ENCODE results near the gene AHCYL2. TPM values are rescaled to one million over a fixed set of nuclear protein-coding genes. Genes with fewer than 3 reads are reported as not detected.
"Not testable (repeated sequence)": the region's sequence is repeated elsewhere in the genome, so short reads cannot be mapped to it uniquely, and the experiment has no call there.

The AHCYL2 gene
- polyA plus RNA-seq, 3 donors = 25.6 to 35.0 (median 26.5) TPM

GRCh38 chr7:129389829-129390228 is 165.0 kb downstream of the AHCYL2 start:
- no peak for DNase-seq (ENCODE audit: extremely low read depth in 1 of 11, low read depth in 9 of 11, low spot score in 4 of 11)

- DNase-seq (ENCODE audit: extremely low read depth in 1 of 11, low read depth in 9 of 11, low spot score in 4 of 11) = no peak
Observed at GRCh38 chr7:129390314-129390713, 165.5 kb downstream of the AHCYL2 start.

- DNase-seq (ENCODE audit: extremely low read depth in 1 of 11, low read depth in 9 of 11, low spot score in 4 of 11) = no peak
Observed at GRCh38 chr7:129391546-129392171, 166.8 kb downstream of the AHCYL2 start.

DNA sequence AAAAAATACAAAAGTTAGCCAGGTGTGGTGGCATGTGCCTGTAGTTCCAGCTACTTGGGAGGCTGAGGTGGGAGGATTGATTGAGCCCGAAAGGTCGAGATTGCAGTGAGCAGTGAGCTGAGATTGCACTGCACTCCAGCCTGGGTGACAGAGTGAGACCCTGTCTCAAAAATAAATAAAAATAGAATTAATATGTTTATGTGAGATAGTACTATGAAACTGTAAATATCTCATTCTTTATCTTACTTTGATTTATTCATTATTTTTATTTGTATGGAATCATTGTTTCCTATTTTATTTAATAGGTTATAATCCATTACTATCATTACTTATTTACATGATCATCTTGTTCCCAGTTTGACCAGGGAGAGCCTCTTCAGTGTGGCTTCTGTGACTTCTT is 168.4 kb downstream of the AHCYL2 start:
- no peak for DNase-seq (ENCODE audit: extremely low read depth in 1 of 11, low read depth in 9 of 11, low spot score in 4 of 11)

DNA sequence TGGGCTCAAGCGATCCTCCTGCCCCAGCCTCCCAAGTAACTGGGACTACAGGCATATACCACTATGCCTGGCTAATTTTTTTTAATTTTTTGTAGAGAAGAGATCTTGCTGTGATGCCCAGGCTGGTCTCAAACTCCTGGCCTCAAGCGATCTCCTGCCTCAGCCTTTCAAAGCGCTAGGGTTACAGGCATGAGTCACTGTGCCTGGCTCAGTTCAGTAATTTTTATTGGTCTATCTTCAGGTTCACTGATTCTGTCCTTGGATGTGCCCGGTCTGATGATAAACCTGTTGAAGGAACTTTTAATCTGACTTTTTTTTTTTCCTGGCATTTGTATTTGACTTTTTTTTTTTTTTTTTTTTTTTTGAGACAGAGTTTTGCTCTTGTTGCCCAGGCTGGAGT is 169.3 kb downstream of the AHCYL2 start:
- DNase-seq (ENCODE audit: extremely low read depth in 1 of 11, low read depth in 9 of 11, low spot score in 4 of 11) = no peak

DNA sequence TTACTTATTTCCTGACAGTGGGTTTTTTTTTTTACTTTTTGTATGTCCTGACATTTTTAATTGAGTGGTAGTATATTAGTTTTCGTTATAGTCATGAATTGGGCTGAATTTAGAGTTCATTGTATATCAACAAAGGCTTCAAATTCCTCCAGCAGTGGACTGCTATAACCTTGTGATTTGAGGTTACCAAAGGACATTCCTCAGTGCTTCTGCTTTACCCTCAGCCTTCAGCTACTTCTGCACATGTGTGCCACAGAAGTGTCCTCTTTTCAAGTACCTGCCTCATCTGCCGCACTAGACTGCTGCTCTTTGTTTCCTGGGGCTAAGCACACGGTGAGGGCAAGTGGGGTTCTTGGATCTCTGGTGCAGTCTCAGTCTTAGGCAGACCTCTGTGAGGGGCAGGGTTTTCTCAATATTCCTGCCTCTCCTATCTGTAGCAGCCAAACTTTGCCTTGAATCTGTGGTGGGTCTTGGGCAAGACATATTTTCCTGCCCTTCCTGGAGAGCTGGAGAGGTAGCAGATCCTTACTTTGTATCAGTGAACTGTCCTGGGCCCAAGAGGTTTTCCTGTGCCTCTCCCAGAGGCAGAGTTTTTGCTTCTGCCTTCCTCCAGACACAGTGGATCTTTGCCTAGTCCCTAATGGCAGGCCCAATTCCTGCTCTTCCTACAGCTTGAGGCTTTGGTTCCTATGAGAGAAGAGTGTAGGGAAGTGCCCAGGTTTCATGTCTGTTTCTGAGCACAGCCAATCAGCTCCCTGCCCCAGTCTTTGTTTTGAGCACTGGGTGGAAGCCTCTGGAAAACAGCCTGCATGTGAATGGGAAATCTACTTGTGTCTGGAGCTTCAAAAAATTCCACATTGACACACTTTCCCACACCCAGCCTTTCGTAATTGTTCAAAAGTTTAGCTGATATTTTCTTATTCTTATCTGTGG is 170.4 kb downstream of the AHCYL2 start:
- no peak for DNase-seq (ENCODE audit: extremely low read depth in 1 of 11, low read depth in 9 of 11, low spot score in 4 of 11)

DNA sequence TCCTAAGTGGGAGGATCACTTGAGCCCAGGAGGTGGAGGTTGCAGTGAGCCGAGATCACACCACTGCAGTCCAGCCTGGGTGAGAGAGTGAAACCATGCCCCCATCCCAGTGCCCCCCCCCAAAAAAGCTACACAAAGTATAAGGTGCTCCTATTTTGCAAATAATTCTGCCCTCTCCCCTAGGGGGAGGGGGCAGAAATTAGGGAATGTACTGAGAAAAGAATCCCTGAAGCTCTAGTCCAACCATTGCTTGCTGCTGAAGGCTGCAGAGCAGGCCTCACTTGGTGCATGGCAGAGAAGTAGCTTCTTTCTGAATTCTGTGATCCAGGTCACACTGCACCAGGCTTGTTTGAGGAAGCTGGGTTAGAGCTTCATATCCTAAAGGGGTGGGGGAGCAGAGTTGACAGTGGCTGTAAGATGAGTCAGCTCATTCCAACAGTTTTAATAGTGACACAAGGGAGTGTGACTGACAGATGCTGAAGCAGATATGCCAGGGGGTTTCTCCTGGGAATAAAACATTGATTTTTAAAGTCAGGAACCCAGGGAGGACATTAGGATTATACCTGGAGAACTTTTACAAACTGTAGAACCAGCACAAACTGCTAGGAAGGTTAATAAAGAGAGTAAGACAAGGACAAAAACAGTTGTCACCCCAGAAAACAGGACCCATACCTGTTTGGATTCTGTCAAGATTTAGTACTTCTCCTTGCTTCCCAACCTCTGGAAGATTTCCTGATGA is 176.6 kb downstream of the AHCYL2 start:
- no peak for DNase-seq (ENCODE audit: extremely low read depth in 1 of 11, low read depth in 9 of 11, low spot score in 4 of 11)

- no peak for DNase-seq (ENCODE audit: extremely low read depth in 1 of 11, low read depth in 9 of 11, low spot score in 4 of 11)
Observed at GRCh38 chr7:129401967-129402860, 177.4 kb downstream of the AHCYL2 start.

GRCh38 chr7:129405527-129405926 is 180.7 kb downstream of the AHCYL2 start:
- no peak for DNase-seq (ENCODE audit: extremely low read depth in 1 of 11, low read depth in 9 of 11, low spot score in 4 of 11)

- not testable (repeated sequence) for DNase-seq (ENCODE audit: extremely low read depth in 1 of 11, low read depth in 9 of 11, low spot score in 4 of 11)
Observed at GRCh38 chr7:129410238-129410637, 185.4 kb downstream of the AHCYL2 start.

DNA sequence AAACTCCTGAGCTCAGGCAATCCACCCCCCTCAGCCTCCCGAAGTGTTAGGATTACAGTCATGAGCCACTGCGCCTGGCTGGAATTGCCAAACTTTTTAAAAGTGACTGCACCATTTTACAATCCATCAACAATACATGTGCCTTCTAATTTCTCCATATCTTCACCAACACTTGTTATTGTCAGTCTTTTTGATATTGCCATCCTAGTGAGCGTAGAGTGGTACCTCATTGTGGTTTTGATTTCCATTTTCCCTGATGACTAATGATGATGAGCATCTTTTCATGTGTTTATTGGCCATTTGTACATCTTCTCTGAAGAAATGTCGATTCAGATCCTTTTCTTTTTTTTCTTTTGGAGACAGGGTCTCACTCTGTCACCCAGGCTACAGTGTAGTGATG is 187.7 kb downstream of the AHCYL2 start:
- DNase-seq (ENCODE audit: extremely low read depth in 1 of 11, low read depth in 9 of 11, low spot score in 4 of 11) = no peak

DNA sequence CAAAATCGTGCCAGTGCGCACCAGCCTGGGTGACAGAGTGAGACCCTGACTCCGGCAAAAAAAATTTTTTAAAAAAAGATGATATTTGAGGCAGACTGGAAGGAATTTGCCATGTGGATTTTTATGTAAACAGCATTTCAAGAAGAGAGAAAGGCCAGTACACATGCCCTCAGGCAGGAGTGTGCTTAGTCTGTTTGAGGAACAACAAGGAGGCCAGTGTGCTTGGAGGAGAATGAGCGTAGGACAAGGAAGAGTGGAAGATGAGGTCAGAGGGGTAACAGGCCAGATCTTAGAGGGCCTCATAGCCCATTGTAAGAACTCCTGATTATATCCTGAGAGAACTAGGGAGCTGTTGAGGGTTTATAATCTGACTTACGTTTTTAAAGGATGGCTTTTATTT is 192.2 kb downstream of the AHCYL2 start:
- DNase-seq (ENCODE audit: extremely low read depth in 1 of 11, low read depth in 9 of 11, low spot score in 4 of 11) = no peak

DNA sequence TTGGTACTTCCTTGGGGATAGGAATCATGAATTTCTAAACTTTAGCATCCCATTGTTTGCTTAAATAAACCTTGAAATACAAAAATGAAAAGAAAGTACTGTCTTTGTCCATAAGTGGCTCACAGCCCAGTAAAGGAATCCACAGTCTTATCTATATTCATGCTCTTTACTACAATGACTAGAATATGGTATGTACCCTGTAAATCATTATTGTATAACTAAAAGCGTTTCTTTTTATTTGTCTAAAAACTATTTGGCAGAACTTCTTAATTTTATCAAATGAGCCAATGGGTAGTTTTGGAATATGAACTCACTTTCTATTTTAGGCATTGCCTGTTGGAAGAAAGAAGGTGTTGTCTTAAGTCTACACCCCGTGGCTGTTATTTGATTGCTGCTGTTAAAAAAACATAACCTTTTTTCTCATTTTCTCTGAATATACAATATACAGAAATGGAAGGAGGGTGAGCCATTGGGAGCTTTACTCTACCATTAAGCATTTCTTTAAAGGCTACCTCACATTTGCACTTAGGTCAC is 197.0 kb downstream of the AHCYL2 start:
- no peak for DNase-seq (ENCODE audit: extremely low read depth in 1 of 11, low read depth in 9 of 11, low spot score in 4 of 11)

DNA sequence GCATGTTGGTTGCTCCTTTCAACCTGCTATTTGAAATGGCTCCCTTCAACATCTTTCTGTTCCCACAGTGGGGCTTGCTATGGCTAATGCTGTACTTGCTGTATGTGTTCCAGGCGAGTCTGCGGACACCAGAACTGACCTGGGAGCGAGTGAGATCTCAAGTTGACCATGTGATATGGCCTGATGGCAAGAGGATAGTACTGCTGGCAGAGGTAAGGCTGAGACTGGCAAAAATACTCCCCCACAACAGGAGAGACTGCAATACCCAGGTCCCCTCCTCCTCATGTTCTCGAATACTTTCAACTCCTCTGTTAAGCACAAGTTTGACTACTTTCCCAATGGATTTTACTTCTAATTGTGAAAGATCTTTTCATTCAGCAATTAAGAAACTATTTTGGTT is 197.9 kb downstream of the AHCYL2 start:
- DNase-seq (ENCODE audit: extremely low read depth in 1 of 11, low read depth in 9 of 11, low spot score in 4 of 11) = no peak

- DNase-seq (ENCODE audit: extremely low read depth in 1 of 11, low read depth in 9 of 11, low spot score in 4 of 11) = no peak
Observed at GRCh38 chr7:129423700-129424410, 199.0 kb downstream of the AHCYL2 start.

GRCh38 chr7:129426482-129426881 is 201.7 kb downstream of the AHCYL2 start:
- no peak for DNase-seq (ENCODE audit: extremely low read depth in 1 of 11, low read depth in 9 of 11, low spot score in 4 of 11)

GRCh38 chr7:129427526-129428045 is 202.8 kb downstream of the AHCYL2 start:
- peak in 1 of 11 donors; percentile 4 for DNase-seq (ENCODE audit: extremely low read depth in 1 of 11, low read depth in 9 of 11, low spot score in 4 of 11)

Data from renal cortex interstitium (tissue), 11 donors.